GM04503 (cell line): Measurements from ENCODE around the gene PDCD1.

Source experiments
- DNase-seq: peaks from one replicate; pipeline ENCODE4 v3.0.0-alpha.2; 2012; ENCODE audit warnings: low read depth

PDCD1 gene

DNA sequence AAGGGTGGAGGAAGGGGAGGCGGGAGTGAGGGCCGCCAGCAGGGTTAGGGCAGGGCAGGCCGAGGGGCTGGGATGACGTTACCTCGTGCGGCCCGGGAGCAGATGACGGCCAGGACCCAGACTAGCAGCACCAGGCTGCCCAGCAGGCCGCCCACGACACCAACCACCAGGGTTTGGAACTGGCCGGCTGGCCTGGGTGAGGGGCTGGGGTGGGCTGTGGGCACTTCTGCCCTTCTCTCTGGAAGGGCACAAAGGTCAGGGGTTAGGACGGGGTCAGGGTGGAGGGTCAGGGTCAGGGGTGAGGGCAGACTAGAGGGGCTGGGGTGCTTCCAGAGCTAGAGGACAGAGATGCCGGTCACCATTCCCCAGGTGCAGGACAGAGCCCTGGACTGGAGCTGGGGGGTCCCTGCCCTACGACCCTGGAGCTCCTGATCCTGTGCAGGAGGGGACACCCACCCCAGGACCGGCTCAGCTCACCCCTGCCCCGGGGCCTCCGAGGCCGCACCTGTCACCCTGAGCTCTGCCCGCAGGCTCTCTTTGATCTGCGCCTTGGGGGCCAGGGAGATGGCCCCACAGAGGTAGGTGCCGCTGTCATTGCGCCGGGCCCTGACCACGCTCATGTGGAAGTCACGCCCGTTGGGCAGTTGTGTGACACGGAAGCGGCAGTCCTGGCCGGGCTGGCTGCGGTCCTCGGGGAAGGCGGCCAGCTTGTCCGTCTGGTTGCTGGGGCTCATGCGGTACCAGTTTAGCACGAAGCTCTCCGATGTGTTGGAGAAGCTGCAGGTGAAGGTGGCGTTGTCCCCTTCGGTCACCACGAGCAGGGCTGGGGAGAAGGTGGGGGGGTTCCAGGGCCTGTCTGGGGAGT is 6.3 kb downstream of the PDCD1 start:
- no peak for DNase-seq

DNA sequence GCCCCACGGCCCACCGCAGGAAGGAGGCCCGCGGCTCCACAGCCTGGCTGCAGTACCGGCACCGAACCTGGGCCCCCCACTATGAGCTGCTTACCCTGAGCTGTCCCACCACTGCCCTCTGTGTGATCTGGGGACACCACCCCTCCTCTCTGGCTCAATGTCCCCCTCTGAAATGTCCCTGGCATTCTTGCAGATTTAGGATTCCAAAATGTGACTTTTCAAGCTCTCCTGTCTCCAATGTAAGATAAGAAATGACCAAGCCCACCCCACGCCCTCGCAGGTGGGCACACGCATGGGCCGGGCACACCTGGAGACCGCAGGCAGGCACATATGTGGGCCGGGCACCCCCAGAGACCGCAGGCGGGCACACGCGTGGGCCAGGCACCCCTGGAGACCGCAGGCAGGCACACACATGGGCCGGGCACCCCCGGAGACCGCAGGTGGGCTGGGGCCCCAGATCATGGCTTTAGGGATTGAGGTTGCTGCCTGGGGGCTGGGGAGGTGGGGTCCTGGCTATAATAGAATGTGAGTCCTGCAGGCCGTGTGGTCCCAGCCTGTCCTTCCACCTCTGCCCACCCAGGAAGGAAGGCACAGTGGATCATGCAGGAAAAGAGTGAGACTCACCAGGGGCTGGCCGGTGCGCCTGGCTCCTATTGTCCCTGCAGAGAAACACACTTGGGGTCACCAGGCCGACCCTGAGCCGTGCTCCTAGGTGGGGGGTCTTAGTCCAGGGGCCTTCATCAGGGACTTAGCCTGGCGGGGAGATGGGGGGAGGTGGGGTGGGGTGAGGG is 7.2 kb downstream of the PDCD1 start:
- no peak for DNase-seq

DNA sequence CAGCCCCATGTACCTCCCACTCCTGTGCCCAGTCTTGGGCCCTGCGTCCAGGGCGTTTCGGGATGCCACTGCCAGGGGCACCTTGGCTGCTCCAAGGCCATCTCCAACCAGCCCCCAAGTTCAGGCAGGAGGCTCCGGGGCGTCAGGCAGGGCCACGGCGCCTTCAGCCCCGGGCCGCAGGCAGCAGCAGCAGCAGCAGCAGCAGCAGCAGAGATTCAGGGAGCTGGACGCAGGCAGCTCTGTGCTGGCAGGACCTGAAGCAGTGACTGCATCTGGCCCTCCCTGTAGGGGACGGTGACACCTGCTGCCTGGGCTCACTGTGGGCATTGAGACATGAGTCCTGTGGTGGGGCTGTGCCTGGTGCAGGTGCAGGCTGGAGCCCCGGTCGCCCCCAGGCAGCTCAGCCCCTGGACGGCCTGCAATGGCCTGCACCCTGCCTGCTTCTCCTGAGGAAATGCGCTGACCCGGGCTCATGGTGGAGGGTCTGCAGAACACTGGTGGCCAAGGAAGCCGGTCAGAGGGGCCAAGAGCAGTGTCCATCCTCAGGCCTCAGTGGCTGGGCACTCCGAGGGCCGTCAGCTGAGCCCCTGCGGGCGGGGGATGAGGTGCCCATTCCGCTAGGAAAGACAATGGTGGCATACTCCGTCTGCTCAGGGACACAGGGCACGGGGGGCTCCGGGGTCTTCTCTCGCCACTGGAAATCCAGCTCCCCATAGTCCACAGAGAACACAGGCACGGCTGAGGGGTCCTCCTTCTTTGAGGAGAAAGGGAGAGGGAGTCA is 8.0 kb downstream of the PDCD1 start:
- no peak for DNase-seq

DNA sequence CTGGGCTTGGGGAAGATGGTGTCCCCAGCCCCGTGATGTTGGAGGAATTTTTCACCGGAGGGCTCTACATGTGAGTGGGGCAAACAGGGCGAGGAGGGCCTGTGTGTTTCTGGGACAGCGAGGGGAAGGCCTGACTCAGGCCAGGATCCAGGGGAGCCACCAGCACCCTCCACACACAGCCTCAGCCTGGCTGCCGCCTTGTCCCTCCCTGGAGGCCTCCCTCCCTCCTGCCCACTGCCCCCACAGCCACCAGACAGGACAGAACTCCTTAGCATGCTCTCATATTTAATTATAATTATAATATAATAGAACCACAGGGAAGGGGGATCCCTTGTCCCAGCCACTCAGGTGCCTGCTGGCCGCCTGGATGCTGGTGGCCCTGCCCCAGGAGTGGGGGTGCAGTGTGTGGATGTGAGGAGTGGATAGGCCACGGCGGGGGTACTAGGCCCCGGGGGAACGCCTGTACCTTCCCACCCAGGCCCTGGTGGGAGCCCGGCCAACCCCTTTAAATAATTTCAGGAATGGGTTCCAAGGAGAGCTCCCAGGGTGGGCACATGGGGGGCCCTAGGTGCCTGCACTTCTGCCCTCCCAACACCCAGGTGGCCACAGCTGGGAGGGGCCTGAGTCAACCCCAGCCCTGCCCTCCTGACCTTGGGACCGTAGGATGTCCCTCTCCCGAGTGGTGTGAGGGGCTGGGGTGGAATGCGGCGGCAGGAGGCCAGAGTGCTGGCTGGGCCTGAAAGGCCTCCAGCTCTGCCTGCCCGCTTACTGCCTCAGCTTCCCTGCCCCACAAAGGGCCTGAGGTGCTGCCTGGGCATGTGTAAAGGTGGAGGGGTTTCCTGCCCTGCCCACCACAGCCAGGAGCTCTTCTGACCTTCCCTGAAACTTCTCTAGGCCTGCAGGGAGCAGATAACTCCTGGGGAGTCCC is 8.8 kb downstream of the PDCD1 start:
- DNase-seq = no peak

DNA sequence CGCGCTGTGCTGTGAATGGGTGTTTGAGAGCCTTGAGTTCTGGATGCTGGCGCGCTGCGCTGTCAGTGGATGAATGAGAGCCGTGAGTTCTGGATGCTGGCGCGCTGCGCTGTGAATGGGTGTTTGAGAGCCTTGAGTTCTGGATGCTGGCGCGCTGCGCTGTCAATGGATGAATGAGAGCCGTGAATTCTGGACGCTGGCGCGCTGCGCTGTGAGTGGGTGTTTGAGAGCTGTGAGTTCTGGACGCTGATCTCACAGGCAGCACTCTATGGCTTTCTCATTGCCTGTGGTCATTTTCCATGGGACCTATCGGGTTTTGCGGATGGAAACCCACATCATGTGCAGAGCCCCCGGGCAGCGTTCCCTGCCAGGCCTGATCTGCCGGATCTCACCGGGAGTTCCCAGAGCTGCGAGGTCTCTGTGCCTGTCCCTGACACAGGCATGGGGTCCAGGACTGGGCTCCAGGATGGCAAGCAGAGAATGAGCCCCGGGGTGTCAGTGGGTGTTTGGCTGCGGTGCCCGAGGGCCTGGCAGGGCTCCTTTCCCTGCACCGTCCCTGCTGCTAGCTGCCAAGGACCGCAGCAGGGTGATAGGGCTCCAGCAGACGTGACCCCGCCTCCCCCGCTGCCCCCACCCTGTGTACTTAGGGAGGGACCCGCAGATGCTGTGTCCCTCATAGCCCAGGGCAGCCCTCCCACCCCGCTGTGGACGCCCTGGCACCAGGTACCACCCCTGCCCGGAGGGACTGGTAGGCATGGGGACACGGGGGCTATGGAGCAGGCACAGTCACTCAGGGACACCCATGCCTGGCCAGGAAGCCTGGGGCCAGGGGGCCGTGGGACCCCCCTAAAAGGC is 9.7 kb downstream of the PDCD1 start:
- no peak for DNase-seq

DNA sequence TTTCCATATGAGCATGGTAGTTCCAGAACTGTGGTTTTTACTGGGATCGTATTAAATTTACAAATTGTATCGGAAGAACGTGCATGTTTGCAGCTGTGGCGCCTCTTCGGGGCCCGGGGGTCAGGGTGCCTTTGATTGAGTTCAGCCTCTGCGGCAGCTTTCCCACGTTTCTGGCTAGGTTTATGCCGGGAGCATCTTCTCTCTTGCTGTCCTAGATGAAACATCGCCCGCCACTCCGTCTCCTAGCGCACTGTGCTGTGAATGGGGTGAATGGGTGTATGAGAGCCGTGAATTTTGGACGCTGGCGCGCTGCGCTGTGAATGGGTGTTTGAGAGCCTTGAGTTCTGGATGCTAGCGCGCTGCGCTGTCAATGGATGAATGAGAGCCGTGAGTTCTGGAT is 12.3 kb downstream of the PDCD1 start:
- DNase-seq = no peak

DNA sequence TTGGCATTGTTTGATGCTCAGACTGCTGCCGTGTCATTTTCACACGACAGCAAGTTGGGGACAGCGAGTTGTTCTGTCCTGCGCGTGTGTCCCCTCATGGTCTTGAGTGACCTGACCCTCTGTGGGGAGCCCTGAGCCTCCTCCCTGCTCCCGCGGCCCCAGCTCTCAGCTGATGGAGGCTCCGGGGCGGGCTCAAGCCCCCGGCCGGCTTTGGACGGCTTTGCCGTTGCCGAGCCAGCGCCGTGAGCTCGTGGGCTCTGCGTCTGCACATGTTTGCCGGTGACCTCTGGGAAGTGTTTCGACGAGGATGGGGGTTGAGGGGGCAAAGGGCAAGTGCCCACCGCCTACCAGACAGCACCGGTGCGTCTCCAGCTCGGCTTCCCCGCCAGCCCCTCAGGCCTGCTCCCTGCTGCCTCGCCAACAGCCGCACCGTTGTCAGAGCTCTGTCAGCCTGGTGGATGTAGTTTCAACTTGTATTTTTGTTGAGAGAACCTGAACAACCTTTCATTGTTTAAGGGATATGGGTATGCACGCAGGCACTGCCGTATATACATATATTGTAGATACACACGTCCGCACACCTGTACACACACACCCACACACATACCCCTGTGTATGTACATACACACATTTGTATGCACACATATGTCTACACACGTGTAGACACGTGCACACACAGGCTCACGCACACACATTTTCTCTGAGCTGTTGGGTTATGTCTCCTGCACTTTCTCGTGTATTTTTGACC is 13.7 kb downstream of the PDCD1 start:
- DNase-seq = no peak

DNA sequence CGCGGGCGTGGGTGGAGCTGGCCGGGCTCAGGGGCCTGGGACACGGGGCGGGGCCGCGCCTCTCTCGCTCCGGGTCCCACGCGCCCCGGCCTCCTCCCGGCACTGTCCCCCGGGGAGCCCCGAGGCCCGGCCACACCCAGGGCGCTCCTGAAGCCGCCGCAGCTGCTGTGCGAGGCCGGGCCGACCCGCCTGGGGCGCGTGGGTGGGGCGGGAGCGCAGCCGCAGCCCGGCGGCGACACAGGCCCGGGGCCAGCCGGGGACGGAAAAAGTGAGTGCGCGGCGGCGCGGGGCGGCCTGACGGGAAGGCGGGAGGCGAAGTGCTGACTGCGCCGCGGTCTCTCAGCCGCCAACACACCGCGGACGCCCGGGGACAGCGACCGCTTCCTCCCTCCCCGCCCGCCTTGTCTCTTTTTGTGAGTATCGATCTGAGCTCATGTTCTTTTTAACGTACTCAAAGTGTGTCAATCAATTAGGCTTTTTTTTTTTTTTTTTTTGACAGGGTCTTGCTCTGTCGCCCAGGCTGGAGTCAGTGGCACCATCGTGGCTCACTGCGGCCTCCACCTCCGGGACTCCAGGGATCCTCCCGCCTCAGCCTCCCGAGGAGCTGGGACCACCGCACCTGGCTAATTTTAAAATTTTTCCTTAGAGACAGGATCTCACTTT is 14.5 kb downstream of the PDCD1 start:
- DNase-seq = no peak

DNA sequence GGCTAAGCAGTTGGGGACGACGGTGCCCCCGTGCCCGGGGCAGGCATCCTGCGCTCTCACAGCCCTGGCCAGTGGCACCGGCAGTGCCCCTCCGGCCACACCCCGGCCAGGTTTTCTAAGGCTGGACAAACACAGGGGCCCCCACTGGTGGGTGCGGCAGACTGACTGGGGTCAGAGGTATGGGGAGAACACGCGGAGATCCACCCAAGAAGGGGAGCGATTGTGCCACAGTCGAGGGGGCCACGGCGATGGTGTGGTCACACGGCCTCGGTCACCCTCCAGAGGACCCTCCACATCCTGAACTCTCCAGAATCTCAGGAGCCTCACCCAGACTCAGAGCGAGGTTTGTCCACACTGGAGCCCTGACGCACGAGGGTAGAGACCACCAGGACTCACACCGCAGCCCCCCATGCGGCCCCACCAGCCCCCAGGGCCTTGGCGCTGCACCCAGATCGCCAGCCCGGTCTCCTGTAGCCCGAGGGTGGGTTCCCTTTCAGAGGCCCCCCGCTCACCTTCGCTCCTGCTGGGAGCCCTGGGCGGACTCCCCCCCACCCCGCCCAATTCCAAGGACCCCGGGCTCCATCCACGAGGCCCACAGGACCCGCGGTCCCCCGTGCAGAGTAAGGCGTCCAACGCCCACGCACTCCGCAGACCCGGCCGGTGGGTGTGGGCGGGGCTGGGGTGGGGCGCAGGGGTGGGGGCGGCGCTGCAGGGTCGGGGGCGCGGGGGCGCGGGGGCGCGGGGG is 15.2 kb downstream of the PDCD1 start:
- no peak for DNase-seq

DNA sequence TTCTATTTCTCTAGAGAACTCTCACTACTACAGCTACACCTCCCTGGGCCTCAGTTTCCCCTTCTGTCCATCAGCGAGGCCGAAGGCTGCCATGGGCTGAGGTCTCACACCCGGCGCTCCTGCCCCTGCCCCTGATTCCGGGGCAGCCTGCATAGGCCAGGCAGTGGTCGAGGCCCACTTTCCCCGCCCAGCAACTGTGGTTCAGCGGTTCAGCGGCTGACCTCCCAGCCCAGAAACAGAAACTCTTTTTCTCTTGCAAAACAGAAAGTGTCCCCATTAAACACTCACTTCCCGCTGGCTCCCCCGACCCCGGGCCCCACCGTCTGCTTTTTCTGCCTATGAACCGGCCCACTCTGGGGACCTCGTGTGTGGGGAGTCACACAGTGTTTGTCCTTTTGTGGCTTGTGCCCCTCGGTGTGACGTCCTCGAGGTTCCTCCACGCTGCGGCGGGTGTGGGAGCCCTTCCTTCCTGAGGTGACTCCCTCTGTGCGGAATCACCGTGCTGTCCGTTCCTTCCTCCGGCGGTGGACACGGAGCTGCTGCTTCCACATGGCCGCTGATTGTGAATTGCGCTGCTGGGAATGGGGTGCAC is 16.0 kb downstream of the PDCD1 start:
- no peak for DNase-seq

DNA sequence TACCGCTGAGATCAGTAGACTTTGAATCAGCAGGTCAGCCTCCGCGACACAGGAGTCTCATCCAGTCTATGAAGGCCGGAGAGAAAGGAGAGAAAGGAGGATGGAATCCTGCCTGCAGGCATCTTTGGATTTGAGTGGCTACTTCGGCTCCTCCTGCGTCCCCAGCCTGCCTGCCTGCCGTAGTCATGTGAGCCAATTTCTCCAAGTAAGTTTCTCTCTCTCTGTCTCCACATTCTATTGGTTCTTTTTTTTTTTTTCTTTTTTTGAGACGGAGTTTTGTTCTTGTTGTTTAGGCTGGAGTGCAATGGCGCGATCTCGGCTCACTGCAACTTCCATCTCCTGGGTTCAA is 16.7 kb downstream of the PDCD1 start:
- DNase-seq = no peak

DNA sequence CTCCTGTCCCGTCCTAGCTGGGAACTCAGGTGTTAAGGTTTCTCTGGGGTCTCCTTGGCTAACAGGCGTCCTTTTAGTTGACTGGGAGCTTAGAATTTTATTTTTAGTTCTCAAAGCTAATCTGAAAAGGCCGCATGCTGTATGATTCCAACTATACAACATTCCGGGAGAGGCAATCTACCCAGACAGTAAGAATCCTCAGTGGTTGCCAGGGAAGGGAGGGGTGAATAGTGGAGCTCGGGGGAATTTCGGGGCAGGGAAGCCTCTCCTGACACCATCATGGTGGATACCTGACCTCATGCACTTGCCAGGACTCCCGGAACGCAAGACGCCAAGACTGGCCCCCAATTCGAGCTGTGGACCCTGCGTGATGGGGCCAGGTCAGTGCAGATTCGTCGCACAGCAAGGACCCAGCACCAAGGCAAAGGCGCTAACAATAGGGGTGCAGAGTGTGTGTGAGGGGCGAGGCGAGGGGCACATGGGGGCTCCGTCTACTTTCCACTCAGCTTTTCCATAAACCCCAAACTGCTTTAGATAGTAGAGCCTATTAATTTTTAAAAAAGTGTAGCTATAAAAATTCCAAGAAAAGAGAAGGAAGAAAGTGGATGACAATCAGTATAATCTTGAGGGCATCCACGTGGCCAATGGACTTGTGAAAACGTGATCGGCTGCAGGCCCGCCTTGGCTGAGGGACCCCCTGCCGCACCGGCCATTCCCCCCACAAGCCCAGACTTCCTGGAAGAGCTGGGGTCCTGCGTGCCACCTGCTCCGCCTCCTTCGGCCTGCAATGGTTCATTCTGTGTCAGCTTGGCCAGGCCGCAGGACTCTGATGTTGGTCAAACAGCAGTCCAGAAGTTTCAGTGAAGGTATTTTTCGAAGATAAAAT is 17.3 kb downstream of the PDCD1 start:
- DNase-seq = no peak

DNA sequence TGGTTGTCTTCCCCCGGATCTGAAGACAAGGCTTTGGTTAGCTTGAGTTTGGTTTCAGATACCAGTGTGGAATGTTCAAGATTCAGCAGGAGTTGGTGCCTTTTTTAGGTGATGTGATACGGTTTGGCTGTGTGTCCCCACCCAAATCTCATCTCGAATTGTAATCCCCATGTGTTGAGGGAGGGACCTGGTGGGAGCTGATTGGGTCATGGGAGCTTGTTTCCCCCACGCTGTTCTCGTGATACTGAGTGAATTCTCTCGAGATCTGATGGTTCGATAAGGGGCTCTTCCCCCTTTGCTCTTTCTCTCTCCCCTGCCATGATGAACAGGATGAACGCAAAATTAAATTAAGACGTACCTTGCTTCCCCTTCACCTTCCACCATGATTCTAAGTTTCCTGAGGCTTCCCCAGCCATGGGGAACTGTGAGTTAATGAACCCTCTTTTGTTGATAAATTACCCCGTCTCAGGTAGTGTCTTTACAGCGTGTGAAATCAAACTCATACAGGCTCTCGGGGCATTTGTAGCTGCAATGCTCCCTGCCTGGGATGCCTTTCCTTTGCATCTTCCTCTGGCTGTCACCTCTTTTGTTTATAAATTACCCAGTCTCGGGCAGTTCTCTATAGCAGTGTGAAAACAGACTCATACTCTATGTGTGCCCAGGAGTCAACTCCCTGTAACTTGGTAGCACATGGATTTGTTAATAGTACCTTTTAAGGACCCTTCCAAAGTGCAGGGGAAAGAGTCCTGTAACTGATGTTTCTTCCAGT is 21.3 kb downstream of the PDCD1 start:
- DNase-seq = no peak

DNA sequence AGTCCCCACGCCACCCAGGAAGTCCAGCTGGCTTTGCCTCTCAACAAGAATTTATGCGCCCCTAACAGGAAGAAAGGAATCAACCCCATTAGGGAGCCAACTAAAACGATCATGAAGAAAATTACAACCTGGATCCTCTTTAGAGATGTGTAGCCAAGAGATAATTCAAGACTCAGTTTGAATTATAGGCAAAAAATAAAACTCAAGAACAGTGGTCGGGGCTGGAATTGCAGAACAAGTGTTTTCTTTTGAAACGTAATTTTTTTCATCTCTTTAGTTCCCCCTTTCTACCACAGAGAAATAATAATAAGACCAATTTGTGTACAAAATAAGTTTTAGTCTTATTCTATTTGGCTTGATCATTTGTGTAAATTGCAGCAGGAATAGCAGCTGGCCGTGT is 22.4 kb downstream of the PDCD1 start:
- DNase-seq = no peak

DNA sequence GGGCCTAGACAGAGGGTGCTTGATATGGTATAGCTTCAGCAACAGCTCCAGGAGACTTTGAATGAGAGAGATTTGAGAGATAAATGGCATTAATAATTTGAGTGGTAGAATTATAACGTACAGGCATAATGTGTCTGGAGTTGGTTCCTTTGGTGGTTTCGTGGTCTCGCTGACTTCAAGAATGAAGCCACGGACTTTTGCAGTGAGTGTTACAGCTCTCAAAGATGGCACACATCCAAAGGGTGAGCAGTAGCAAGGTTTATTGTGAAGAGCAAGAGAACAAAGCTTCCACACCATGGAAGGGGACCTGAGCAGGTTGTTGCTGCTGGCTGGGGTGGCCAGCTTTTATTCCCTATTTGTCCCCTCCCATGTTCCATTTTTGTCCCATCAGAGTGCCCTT is 23.1 kb downstream of the PDCD1 start:
- DNase-seq = no peak

DNA sequence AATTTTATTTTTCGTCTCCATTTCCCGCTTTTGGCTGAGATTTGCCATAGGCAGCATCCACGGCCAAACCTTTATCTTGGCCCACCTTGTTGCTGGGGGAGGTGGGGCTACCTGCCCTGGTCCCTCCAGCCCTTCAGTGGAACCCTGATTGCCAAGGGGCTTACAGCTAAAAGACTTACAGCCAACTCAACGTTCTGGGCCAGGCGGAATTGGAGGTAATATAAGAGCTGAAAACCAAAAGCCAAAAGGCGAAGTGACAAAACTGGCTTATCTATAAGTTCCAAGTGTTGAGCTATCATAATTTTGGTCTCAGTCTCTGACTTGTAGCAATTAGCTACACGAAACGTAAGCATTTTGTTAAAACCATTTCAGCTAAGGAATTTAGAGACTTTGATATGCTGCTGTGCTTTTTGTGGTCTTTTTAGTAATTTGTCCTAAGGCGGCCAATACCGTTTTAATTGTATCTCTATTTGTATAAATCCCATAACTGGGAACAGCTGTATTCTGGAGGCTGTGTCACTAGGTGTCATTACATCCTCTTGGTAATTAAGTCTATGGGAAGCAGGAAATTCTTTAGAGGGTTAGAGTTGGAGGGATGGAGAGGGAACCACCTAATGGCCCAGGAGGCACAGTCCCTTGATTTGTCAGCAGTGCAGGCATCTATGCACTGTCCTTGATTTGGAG is 24.0 kb downstream of the PDCD1 start:
- no peak for DNase-seq
